GM12801 (cell line): Measurements from ENCODE around the gene KLK13.

Experiments
- TF ChIP-seq, protein P1 (sequence below): IDR thresholded peaks from one replicate; pipeline ENCODE4 v1.5.1; 2011; ENCODE audit warnings: control low read depth; ENCODE audit not compliant: insufficient read length; ENCODE audit errors: extremely low read depth

The KLK13 gene

GRCh38 chr19:51097166-51097738 lies 32.4 kb upstream of the KLK13 start:
- TF ChIP-seq, protein P1, sequence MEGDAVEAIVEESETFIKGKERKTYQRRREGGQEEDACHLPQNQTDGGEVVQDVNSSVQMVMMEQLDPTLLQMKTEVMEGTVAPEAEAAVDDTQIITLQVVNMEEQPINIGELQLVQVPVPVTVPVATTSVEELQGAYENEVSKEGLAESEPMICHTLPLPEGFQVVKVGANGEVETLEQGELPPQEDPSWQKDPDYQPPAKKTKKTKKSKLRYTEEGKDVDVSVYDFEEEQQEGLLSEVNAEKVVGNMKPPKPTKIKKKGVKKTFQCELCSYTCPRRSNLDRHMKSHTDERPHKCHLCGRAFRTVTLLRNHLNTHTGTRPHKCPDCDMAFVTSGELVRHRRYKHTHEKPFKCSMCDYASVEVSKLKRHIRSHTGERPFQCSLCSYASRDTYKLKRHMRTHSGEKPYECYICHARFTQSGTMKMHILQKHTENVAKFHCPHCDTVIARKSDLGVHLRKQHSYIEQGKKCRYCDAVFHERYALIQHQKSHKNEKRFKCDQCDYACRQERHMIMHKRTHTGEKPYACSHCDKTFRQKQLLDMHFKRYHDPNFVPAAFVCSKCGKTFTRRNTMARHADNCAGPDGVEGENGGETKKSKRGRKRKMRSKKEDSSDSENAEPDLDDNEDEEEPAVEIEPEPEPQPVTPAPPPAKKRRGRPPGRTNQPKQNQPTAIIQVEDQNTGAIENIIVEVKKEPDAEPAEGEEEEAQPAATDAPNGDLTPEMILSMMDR = peak; percentile 19

GRCh38 chr19:51096473-51097165 lies 31.7 kb upstream of the KLK13 start:
- TF ChIP-seq, protein P1 = no peak

GRCh38 chr19:51094696-51095279 lies 29.9 kb upstream of the KLK13 start:
- TF ChIP-seq, protein P1 = no peak

- TF ChIP-seq, protein P1 = no peak
Observed at GRCh38 chr19:51093510-51094345, 28.8 kb upstream of the KLK13 start.

DNA sequence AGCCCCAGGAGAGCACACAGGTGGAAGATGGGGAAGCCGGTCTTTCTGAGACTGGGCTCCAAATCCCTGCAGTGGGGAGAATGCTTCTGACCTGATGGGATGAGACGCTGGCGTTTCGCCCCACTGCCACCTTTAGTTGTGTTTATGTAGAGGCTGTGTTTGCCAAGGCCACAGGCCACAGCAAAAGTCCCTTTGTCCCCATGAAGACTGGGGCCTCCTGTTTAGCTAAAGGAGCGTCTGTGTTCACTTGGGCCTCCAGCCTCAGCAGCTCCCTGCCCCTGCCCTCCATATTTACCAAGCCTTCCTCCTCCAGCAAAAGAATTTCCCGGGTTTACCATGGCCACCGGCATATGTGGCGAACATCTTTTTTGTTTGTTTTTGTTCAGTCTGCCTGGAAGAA lies 28.2 kb upstream of the KLK13 start:
- TF ChIP-seq, protein P1 = no peak

GRCh38 chr19:51091895-51092873 lies 27.3 kb upstream of the KLK13 start:
- TF ChIP-seq, protein P1 = no peak
